HepG2 (cell line): ENCODE results near the gene SUSD3. TPM values are rescaled to one million over a fixed set of nuclear protein-coding genes. Genes with fewer than 3 reads are reported as not detected.

Experiments
- CCAR2 ChIP-seq: fragments of 200-400 bp; formaldehyde crosslinking; optimal IDR thresholded peaks from 2 replicates; pipeline ENCODE3; 2018; ENCODE audit warnings: low read depth, mild to moderate bottlenecking, low read length, moderate library complexity
- CENPX ChIP-seq: sonication (generic); formaldehyde crosslinking; IDR thresholded peaks from 2 replicates; pipeline ENCODE4 v1.9.0; 2021; ENCODE audit warnings: mild to moderate bottlenecking, missing genetic modification reagents, moderate library complexity
- CHD4 ChIP-seq: fragments of 200-600 bp; sonication (generic); IDR thresholded peaks from 2 replicates; pipeline ENCODE4 v1.7.0; 2017; ENCODE audit warnings: mild to moderate bottlenecking, low read length, borderline replicate concordance
- DPF2 ChIP-seq: sonication (generic); formaldehyde crosslinking; IDR thresholded peaks from 2 replicates; pipeline ENCODE4 v1.4.0; 2020; ENCODE audit warnings: mild to moderate bottlenecking, low read depth, missing genetic modification reagents, borderline replicate concordance
- EEA1 ChIP-seq: sonication (generic); formaldehyde crosslinking; IDR thresholded peaks from 2 replicates; pipeline ENCODE4 v1.5.1; 2020; ENCODE audit warnings: mild to moderate bottlenecking, missing genetic modification reagents, borderline replicate concordance
- NR3C1 ChIP-seq: sonication (generic); formaldehyde crosslinking; IDR thresholded peaks from 2 replicates; pipeline ENCODE4 v1.4.0; 2020; ENCODE audit warnings: missing genetic modification reagents
- RBM39 ChIP-seq: fragments of 200-400 bp; formaldehyde crosslinking; IDR thresholded peaks from one replicate; pipeline ENCODE4 v1.6.1; 2018; ENCODE audit warnings: antibody characterized with exemption, mild to moderate bottlenecking, low read depth, low read length; ENCODE audit not compliant: poor library complexity, severe bottlenecking
- RELA ChIP-seq: sonication (generic); formaldehyde crosslinking; IDR thresholded peaks from 2 replicates; pipeline ENCODE4 v1.4.0; 2020; ENCODE audit warnings: missing genetic modification reagents
- TAF1 ChIP-seq: sonication (generic); formaldehyde crosslinking; IDR thresholded peaks from 2 replicates; pipeline ENCODE4 v1.4.0; 2020; ENCODE audit warnings: missing genetic modification reagents
- TCF7L2 ChIP-seq: IDR thresholded peaks from 2 replicates; pipeline ENCODE4 v1.6.1; 2011; ENCODE audit warnings: mild to moderate bottlenecking, low read depth, low read length, moderate library complexity
- TFDP2 ChIP-seq: sonication (generic); formaldehyde crosslinking; IDR thresholded peaks from 2 replicates; pipeline ENCODE4 v1.4.0; 2020; ENCODE audit warnings: missing genetic modification reagents
- ZMYM4 ChIP-seq: sonication (generic); formaldehyde crosslinking; IDR thresholded peaks from 2 replicates; pipeline ENCODE4 v1.8.1; 2023; ENCODE audit warnings: mild to moderate bottlenecking, missing genetic modification reagents
- ZNF10 ChIP-seq: sonication (generic); formaldehyde crosslinking; IDR thresholded peaks from 2 replicates; pipeline ENCODE4 v1.4.0; 2020; ENCODE audit warnings: mild to moderate bottlenecking, low read depth, missing genetic modification reagents, borderline replicate concordance
- ZNF235 ChIP-seq: sonication (generic); formaldehyde crosslinking; IDR thresholded peaks from 2 replicates; pipeline ENCODE4 v1.8.1; 2023; ENCODE audit warnings: mild to moderate bottlenecking, missing genetic modification reagents, borderline replicate concordance
- ZNF281 ChIP-seq: sonication (generic); formaldehyde crosslinking; IDR thresholded peaks from 2 replicates; pipeline ENCODE4 v1.4.0; 2020; ENCODE audit warnings: missing genetic modification reagents, borderline replicate concordance
- ZNF431 ChIP-seq: sonication (generic); formaldehyde crosslinking; IDR thresholded peaks from 2 replicates; pipeline ENCODE4 v1.9.0; 2022; ENCODE audit warnings: missing genetic modification reagents, low read depth, mild to moderate bottlenecking, borderline replicate concordance
- ZNF782 ChIP-seq: sonication (generic); formaldehyde crosslinking; IDR thresholded peaks from 2 replicates; pipeline ENCODE4 v1.4.0; 2020; ENCODE audit warnings: missing genetic modification reagents, mild to moderate bottlenecking, borderline replicate concordance
- polyA plus RNA-seq, 8 experiments: library from polyadenylated mRNA; depleted of rRNA in 3 of 8; stranded (reverse) in 7 of 8; unstranded in 1 of 8; fragments of >200 nt; fragmentation: Illumina TruSeq in 4 of 8; extraction: Trizol in 4 of 8; gene quantifications; 2 replicates each; pipeline versions ENCODE4 v1.2.1 to v1.2.3, GENCODE V29; 2011 to 2016; ENCODE audit warnings: low read depth in 4 of 8, missing spikeins in 1 of 8, mixed read lengths in 1 of 8; ENCODE audit not compliant: insufficient read depth in 1 of 8
- total RNA-seq, 5 experiments: library from RNA; depleted of rRNA; stranded (reverse); fragments of >200 nt; fragmentation: Illumina TruSeq; extraction: Trizol; gene quantifications; 2 replicates each; pipeline ENCODE4 v1.2.3, GENCODE V29; 2016; ENCODE audit warnings: low read depth in 1 of 5
- TF ChIP-seq, protein P1 (sequence below): sonication (generic); formaldehyde crosslinking; IDR thresholded peaks from 2 replicates; pipeline ENCODE4 v1.4.0; 2020; ENCODE audit warnings: mild to moderate bottlenecking, low read depth, missing genetic modification reagents
- TF ChIP-seq, protein P2 (sequence below): sonication (generic); formaldehyde crosslinking; IDR thresholded peaks from 2 replicates; pipeline ENCODE4 v1.4.0; 2020; ENCODE audit warnings: missing genetic modification reagents
- TF ChIP-seq, protein P3 (sequence below): sonication (generic); formaldehyde crosslinking; IDR thresholded peaks from 2 replicates; pipeline ENCODE4 v1.4.0; 2020; ENCODE audit warnings: missing genetic modification reagents

Gene SUSD3
- total and polyA plus RNA-seq, 2 of the 13 experiments (the other 11 are each of a cell fraction or from before 2014, with no cell fraction given), result 7.0 to 9.1 TPM

GRCh38 chr9:93119953-93120845 is 61.7 kb downstream of the SUSD3 start (continued):
- TF ChIP-seq, protein P1, sequence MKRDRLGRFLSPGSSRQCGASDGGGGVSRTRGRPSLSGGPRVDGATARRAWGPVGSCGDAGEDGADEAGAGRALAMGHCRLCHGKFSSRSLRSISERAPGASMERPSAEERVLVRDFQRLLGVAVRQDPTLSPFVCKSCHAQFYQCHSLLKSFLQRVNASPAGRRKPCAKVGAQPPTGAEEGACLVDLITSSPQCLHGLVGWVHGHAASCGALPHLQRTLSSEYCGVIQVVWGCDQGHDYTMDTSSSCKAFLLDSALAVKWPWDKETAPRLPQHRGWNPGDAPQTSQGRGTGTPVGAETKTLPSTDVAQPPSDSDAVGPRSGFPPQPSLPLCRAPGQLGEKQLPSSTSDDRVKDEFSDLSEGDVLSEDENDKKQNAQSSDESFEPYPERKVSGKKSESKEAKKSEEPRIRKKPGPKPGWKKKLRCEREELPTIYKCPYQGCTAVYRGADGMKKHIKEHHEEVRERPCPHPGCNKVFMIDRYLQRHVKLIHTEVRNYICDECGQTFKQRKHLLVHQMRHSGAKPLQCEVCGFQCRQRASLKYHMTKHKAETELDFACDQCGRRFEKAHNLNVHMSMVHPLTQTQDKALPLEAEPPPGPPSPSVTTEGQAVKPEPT (CRISPR knock-in tag), result no peak
- peak; percentile 92 for TF ChIP-seq ZNF431 (CRISPR knock-in tag)
- TF ChIP-seq RBM39, result peak; percentile 56
- TF ChIP-seq RELA (CRISPR knock-in tag), result no peak
- TF ChIP-seq TCF7L2, result no peak
- TF ChIP-seq, protein P2, sequence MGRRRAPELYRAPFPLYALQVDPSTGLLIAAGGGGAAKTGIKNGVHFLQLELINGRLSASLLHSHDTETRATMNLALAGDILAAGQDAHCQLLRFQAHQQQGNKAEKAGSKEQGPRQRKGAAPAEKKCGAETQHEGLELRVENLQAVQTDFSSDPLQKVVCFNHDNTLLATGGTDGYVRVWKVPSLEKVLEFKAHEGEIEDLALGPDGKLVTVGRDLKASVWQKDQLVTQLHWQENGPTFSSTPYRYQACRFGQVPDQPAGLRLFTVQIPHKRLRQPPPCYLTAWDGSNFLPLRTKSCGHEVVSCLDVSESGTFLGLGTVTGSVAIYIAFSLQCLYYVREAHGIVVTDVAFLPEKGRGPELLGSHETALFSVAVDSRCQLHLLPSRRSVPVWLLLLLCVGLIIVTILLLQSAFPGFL, result no peak
- peak; percentile 58; the same call in 1 of the 2 replicates for TF ChIP-seq ZNF281 (CRISPR knock-in tag)
- no peak for TF ChIP-seq CENPX
- TF ChIP-seq ZNF235, result no peak
- TF ChIP-seq ZMYM4 (CRISPR knock-in tag), result peak; percentile 64
- TF ChIP-seq DPF2 (CRISPR knock-in tag), result peak; percentile 48; the same call in 1 of the 2 replicates
- no peak for TF ChIP-seq ZNF782 (CRISPR knock-in tag)
- no peak for TF ChIP-seq ZNF10 (CRISPR knock-in tag)
- peak; percentile 68 for TF ChIP-seq TAF1
- no peak for TF ChIP-seq CHD4
- no peak for TF ChIP-seq NR3C1 (CRISPR knock-in tag)
- TF ChIP-seq, protein P3, sequence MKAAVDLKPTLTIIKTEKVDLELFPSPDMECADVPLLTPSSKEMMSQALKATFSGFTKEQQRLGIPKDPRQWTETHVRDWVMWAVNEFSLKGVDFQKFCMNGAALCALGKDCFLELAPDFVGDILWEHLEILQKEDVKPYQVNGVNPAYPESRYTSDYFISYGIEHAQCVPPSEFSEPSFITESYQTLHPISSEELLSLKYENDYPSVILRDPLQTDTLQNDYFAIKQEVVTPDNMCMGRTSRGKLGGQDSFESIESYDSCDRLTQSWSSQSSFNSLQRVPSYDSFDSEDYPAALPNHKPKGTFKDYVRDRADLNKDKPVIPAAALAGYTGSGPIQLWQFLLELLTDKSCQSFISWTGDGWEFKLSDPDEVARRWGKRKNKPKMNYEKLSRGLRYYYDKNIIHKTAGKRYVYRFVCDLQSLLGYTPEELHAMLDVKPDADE (CRISPR knock-in tag), result no peak
- TF ChIP-seq CCAR2, result no peak
- peak; percentile 79 for TF ChIP-seq TFDP2 (CRISPR knock-in tag)
- no peak for TF ChIP-seq EEA1 (CRISPR knock-in tag)
